SK-N-SH (cell line): ENCODE measurements around the gene GPC5. TPM values are rescaled to one million over a fixed set of nuclear protein-coding genes. Genes with fewer than 3 reads are reported as not detected.

Source experiments
- CTCF ChIA-PET: fragments of 300-600, 350-600 bp; formaldehyde crosslinking; extraction: SDS; loops from one replicate; lab custom pipeline; 2021; lab: Yijun Ruan, JAX
- POLR2A ChIA-PET: fragments of 350-600 bp; sonication (Branson Sonifier 250); formaldehyde crosslinking; extraction: SDS; loops from one replicate; lab custom pipeline; 2020; ENCODE audit warnings: antibody characterized with exemption, inconsistent platforms; lab: Yijun Ruan, JAX
- DNase-seq: peaks from one replicate; pipeline ENCODE4 v3.0.0; 2012
- H2AFZ ChIP-seq: fragments of 200-600 bp; sonication (generic); 2 replicates; pipeline ENCODE4 v1.8.1; 2016; ENCODE audit warnings: antibody characterized with exemption, mild to moderate bottlenecking, low read depth
- H3F3A ChIP-seq: fragments of 200-600 bp; sonication (generic); replicated peaks from 2 replicates; pipeline ENCODE3; 2016; ENCODE audit warnings: antibody characterized with exemption, mild to moderate bottlenecking; ENCODE audit not compliant: insufficient read depth
- H3K27ac ChIP-seq, 2 experiments: fragments of 200-500 bp in 1 of 2; fragments of 200-600 bp in 1 of 2; sonication (Bioruptor generic) in 1 of 2; sonication (generic), shearing (Covaris generic) in 1 of 2; 2 replicates each; pipeline versions ENCODE4 v1.5.1 to v1.6.1; 2014 to 2016; ENCODE audit warnings: low read depth in 2 of 2, inconsistent platforms in 1 of 2, low read length in 1 of 2, mild to moderate bottlenecking in 1 of 2, mixed read lengths in 1 of 2
- H3K27me3 ChIP-seq: fragments of 200-600 bp; sonication (generic), shearing (Covaris generic); 2 replicates; pipeline ENCODE4 v1.6.1; 2016; ENCODE audit warnings: mixed run types; ENCODE audit not compliant: insufficient read depth
- H3K36me3 ChIP-seq, 2 experiments: fragments of 200-500 bp in 1 of 2; fragments of 200-600 bp in 1 of 2; sonication (Bioruptor generic) in 1 of 2; sonication (generic) in 1 of 2; replicated peaks in 1 of 2; 2 replicates each; pipeline versions ENCODE3 to v1.5.1; 2014 to 2016; ENCODE audit warnings: low read length in 1 of 2, mild to moderate bottlenecking in 1 of 2; ENCODE audit not compliant: insufficient read depth in 2 of 2, control insufficient read depth in 1 of 2
- H3K4me1 ChIP-seq, 2 experiments: fragments of 200-500 bp in 1 of 2; fragments of 200-600 bp in 1 of 2; sonication (Bioruptor generic) in 1 of 2; sonication (generic), shearing (Covaris generic) in 1 of 2; 2 replicates each; pipeline versions ENCODE4 v1.5.1 to v1.6.1; 2014 to 2016; ENCODE audit warnings: low read depth in 1 of 2, low read length in 1 of 2, mixed run types in 1 of 2; ENCODE audit not compliant: insufficient read depth in 2 of 2, control insufficient read depth in 1 of 2
- H3K4me2 ChIP-seq: fragments of 200-600 bp; sonication (generic), shearing (Covaris generic); 2 replicates; pipeline ENCODE4 v1.6.1; 2017; ENCODE audit warnings: mixed run types
- H3K4me3 ChIP-seq, 2 experiments: fragments of 200-500 bp in 1 of 2; fragments of 200-600 bp in 1 of 2; sonication (Bioruptor generic) in 1 of 2; sonication (generic), shearing (Covaris generic) in 1 of 2; 2 replicates each; pipeline versions ENCODE4 v1.5.1 to v1.8.1; 2014 to 2016; ENCODE audit warnings: low read depth in 2 of 2, inconsistent platforms in 1 of 2, low read length in 1 of 2, mild to moderate bottlenecking in 1 of 2, mixed read lengths in 1 of 2, moderate library complexity in 1 of 2
- H3K79me2 ChIP-seq: fragments of 200-600 bp; sonication (generic); 2 replicates; pipeline ENCODE4 v1.8.1; 2017; ENCODE audit warnings: mild to moderate bottlenecking; ENCODE audit not compliant: insufficient read depth
- H3K9ac ChIP-seq: fragments of 200-600 bp; sonication (generic); 2 replicates; pipeline ENCODE4 v1.6.1; 2017; ENCODE audit warnings: mixed run types
- H3K9me2 ChIP-seq: fragments of 200-600 bp; sonication (generic); 2 replicates; pipeline ENCODE4 v1.6.1; 2017; ENCODE audit warnings: mixed run types
- H3K9me3 ChIP-seq: fragments of 200-600 bp; sonication (generic); 2 replicates; pipeline ENCODE4 v1.6.1; 2017; ENCODE audit warnings: mixed run types, mild to moderate bottlenecking, moderate library complexity
- H4K20me1 ChIP-seq: fragments of 200-600 bp; sonication (generic); 2 replicates; pipeline ENCODE4 v1.6.1; 2017; ENCODE audit warnings: mild to moderate bottlenecking, mixed run types; ENCODE audit not compliant: insufficient read depth
- CHD2 ChIP-seq: fragments of 150-350 bp; IDR thresholded peaks from 2 replicates; pipeline ENCODE4 v1.6.1; 2018; ENCODE audit warnings: low read length; ENCODE audit not compliant: partially characterized antibody
- EP300 ChIP-seq, 2 experiments: IDR thresholded peaks; 2 replicates each; pipeline versions ENCODE4 v1.4.0 to v1.6.1; 2012; ENCODE audit warnings: borderline replicate concordance in 1 of 2, low read depth in 1 of 2, low read length in 1 of 2
- FOSL2 ChIP-seq: IDR thresholded peaks from 2 replicates; pipeline ENCODE4 v1.4.0; 2012; ENCODE audit warnings: low read depth, mild to moderate bottlenecking, moderate library complexity, borderline replicate concordance
- FOXJ3 ChIP-seq: sonication (generic); formaldehyde crosslinking; IDR thresholded peaks from 2 replicates; pipeline ENCODE4 v1.5.1; 2020; ENCODE audit warnings: mild to moderate bottlenecking, missing genetic modification reagents
- GABPA ChIP-seq: IDR thresholded peaks from 2 replicates; pipeline ENCODE4 v1.4.0; 2012; ENCODE audit warnings: low read depth, mild to moderate bottlenecking
- JUND ChIP-seq: IDR thresholded peaks from 2 replicates; pipeline ENCODE4 v1.4.0; 2012
- POLR2AphosphoS5 ChIP-seq: IDR thresholded peaks from 2 replicates; pipeline ENCODE4 v1.6.1; 2012; ENCODE audit warnings: low read depth, low read length
- RAD21 ChIP-seq: IDR thresholded peaks from 2 replicates; pipeline ENCODE4 v1.6.1; 2012; ENCODE audit warnings: mild to moderate bottlenecking, low read length
- RCOR1 ChIP-seq: fragments of 150-350 bp; IDR thresholded peaks from 2 replicates; pipeline ENCODE4 v1.6.1; 2017; ENCODE audit warnings: antibody characterized with exemption, low read length
- SIN3A ChIP-seq: IDR thresholded peaks from 2 replicates; pipeline ENCODE4 v1.6.1; 2012; ENCODE audit warnings: low read depth, mild to moderate bottlenecking, low read length, moderate library complexity, borderline replicate concordance
- SMC3 ChIP-seq: IDR thresholded peaks from 2 replicates; pipeline ENCODE4 v1.6.1; 2012; ENCODE audit warnings: low read depth, low read length, improper control_type of control experiment
- TCF12 ChIP-seq: IDR thresholded peaks from 2 replicates; pipeline ENCODE4 v1.4.0; 2012
- USF1 ChIP-seq: IDR thresholded peaks from 2 replicates; pipeline ENCODE4 v1.4.0; 2012; ENCODE audit warnings: low read depth, borderline replicate concordance
- YY1 ChIP-seq: IDR thresholded peaks from 2 replicates; pipeline ENCODE4 v1.4.0; 2012; ENCODE audit warnings: low read depth, mild to moderate bottlenecking
- WGBS: methylation state at CpG from one replicate; pipeline ENCODE4 v1.1.6; 2017; ENCODE audit warnings: low lambda C conversion rate; 5-methylcytosine and 5-hydroxymethylcytosine counted together
- polyA plus RNA-seq, 3 experiments: library from polyadenylated mRNA; depleted of rRNA; stranded (reverse); fragments of >200 nt; gene quantifications; 2 replicates each; pipeline ENCODE4 v1.2.3, GENCODE V29; 2012
- TF ChIP-seq, protein P1 (sequence below): fragments of 150-350 bp; IDR thresholded peaks from 2 replicates; pipeline ENCODE4 v1.6.1; 2017; ENCODE audit warnings: antibody characterized with exemption, low read length, low read depth, borderline replicate concordance
- TF ChIP-seq, protein P2 (sequence below): IDR thresholded peaks from 2 replicates; pipeline ENCODE4 v1.4.0; 2012; ENCODE audit warnings: low read depth, borderline replicate concordance
- TF ChIP-seq, protein P3 (sequence below): IDR thresholded peaks from 2 replicates; pipeline ENCODE4 v1.6.1; 2012; ENCODE audit warnings: mild to moderate bottlenecking, low read depth, low read length, moderate library complexity
- TF ChIP-seq, protein P4 (sequence below): IDR thresholded peaks from 2 replicates; pipeline ENCODE4 v1.4.0; 2012; ENCODE audit warnings: low read depth

The GPC5 gene
- polyA plus RNA-seq, 1 of the 3 experiments (the other 2 are of a cell fraction): 0.03 TPM

DNA sequence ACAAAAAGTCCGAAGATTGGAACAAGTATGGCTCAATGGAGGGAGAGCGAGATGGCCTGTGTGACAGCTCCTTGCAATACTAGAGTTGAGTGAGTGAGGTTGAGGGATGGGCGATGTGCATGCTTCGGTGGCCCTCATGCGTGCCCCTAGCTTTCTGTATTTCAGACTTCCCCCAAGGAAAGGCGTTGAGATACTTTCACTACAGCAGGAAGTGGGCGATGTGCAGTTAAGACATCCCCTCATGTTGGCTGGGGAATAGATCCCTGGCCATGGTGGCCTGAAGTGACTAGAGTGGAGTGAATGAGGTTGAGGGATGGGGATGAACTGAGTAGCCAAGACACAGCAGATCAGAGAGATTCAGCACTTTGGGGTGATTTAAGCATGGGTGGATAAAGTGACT, 1194.3 kb downstream of the GPC5 start:
- Histone ChIP-seq H3K4me1 (no peaks in the 10 kb centered on the region), H3K27me3 (no peaks in the 10 kb centered on the region), H3K27ac (no peak overlapping the region), H2AFZ (no peak overlapping the region), H4K20me1 (no peaks in the 10 kb centered on the region), H3K36me3 (no peaks in the 10 kb centered on the region), H3K79me2 (no peaks in the 10 kb centered on the region), H3K4me3 (no peak overlapping the region), H3K9me3 (no peaks in the 10 kb centered on the region), H3K4me2 (no peak overlapping the region), H3K9ac (no peak overlapping the region), H3F3A (no peaks in the 10 kb centered on the region), H3K9me2 (no peaks in the 10 kb centered on the region)
- no peak for DNase-seq
- TF ChIP-seq EP300 (IDR thresholded peaks at IDR 0.05; ENCODE audit: borderline replicate concordance in 1 of 2, low read depth in 1 of 2, low read length in 1 of 2) (no peak), RCOR1 (no peak), YY1 (no peak), SMC3 (no peak), JUND (no peak), FOSL2 (no peak), CHD2 (no peak), POLR2AphosphoS5 (no peak), GABPA (no peak), USF1 (no peak), RAD21 (no peak), SIN3A (no peak), FOXJ3 (CRISPR knock-in tag) (no peak), TCF12 (no peak)
- TF ChIP-seq, protein P1, sequence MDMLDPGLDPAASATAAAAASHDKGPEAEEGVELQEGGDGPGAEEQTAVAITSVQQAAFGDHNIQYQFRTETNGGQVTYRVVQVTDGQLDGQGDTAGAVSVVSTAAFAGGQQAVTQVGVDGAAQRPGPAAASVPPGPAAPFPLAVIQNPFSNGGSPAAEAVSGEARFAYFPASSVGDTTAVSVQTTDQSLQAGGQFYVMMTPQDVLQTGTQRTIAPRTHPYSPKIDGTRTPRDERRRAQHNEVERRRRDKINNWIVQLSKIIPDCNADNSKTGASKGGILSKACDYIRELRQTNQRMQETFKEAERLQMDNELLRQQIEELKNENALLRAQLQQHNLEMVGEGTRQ: no peak
- TF ChIP-seq, protein P2, sequence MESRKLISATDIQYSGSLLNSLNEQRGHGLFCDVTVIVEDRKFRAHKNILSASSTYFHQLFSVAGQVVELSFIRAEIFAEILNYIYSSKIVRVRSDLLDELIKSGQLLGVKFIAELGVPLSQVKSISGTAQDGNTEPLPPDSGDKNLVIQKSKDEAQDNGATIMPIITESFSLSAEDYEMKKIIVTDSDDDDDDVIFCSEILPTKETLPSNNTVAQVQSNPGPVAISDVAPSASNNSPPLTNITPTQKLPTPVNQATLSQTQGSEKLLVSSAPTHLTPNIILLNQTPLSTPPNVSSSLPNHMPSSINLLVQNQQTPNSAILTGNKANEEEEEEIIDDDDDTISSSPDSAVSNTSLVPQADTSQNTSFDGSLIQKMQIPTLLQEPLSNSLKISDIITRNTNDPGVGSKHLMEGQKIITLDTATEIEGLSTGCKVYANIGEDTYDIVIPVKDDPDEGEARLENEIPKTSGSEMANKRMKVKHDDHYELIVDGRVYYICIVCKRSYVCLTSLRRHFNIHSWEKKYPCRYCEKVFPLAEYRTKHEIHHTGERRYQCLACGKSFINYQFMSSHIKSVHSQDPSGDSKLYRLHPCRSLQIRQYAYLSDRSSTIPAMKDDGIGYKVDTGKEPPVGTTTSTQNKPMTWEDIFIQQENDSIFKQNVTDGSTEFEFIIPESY: no peak
- TF ChIP-seq, protein P3, sequence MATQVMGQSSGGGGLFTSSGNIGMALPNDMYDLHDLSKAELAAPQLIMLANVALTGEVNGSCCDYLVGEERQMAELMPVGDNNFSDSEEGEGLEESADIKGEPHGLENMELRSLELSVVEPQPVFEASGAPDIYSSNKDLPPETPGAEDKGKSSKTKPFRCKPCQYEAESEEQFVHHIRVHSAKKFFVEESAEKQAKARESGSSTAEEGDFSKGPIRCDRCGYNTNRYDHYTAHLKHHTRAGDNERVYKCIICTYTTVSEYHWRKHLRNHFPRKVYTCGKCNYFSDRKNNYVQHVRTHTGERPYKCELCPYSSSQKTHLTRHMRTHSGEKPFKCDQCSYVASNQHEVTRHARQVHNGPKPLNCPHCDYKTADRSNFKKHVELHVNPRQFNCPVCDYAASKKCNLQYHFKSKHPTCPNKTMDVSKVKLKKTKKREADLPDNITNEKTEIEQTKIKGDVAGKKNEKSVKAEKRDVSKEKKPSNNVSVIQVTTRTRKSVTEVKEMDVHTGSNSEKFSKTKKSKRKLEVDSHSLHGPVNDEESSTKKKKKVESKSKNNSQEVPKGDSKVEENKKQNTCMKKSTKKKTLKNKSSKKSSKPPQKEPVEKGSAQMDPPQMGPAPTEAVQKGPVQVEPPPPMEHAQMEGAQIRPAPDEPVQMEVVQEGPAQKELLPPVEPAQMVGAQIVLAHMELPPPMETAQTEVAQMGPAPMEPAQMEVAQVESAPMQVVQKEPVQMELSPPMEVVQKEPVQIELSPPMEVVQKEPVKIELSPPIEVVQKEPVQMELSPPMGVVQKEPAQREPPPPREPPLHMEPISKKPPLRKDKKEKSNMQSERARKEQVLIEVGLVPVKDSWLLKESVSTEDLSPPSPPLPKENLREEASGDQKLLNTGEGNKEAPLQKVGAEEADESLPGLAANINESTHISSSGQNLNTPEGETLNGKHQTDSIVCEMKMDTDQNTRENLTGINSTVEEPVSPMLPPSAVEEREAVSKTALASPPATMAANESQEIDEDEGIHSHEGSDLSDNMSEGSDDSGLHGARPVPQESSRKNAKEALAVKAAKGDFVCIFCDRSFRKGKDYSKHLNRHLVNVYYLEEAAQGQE: no peak
- TF ChIP-seq, protein P4, sequence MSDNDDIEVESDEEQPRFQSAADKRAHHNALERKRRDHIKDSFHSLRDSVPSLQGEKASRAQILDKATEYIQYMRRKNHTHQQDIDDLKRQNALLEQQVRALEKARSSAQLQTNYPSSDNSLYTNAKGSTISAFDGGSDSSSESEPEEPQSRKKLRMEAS: no peak
- POLR2A ChIA-PET: no interaction called here
- CTCF ChIA-PET: no interaction called here
- 62% methylated on average over 7 of the region's 7 CpGs for WGBS
